ENCODE data around the gene PRDM16. TPM values are rescaled to one million over a fixed set of nuclear protein-coding genes. Genes with fewer than 3 reads are reported as not detected.

The PRDM16 gene
- total RNA-seq, 2 experiments from 2014 or later, result not detected

- Histone ChIP-seq H3K4me2 (ENCODE audit: low read length) (no peak overlapping the region), H3K4me1 (ENCODE audit: insufficient read depth, low read length, poor library complexity, severe bottlenecking) (no peaks in the 10 kb centered on the region), H4K20me1 (ENCODE audit: insufficient read depth, low read length) (no peaks in the 10 kb centered on the region), H3K4me3 (ENCODE audit: low read depth, low read length, poor library complexity, severe bottlenecking) (no peak overlapping the region), H2AFZ (ENCODE audit: low read length) (no peak overlapping the region), H3K79me2 (ENCODE audit: insufficient read depth, low read depth, low read length) (no peaks in the 10 kb centered on the region), H3K9me3 (ENCODE audit: low read length) (no peaks in the 10 kb centered on the region), H3K9me2 (ENCODE audit: insufficient read depth, low read length) (no peaks in the 10 kb centered on the region), H3K36me3 (ENCODE audit: insufficient read depth, low read length) (no peaks in the 10 kb centered on the region), H3K27ac (ENCODE audit: low read depth, low read length, poor library complexity, severe bottlenecking) (no peak overlapping the region)
- no TSS peak for BruUV-seq (replicated peaks)
- POLR2A ChIA-PET, result no interaction called here
- CTCF ChIA-PET (ENCODE audit: unreplicated experiment), result no interaction called here
- DNase-seq (ENCODE audit: low spot score), result no peak
- TF ChIP-seq, protein P1, sequence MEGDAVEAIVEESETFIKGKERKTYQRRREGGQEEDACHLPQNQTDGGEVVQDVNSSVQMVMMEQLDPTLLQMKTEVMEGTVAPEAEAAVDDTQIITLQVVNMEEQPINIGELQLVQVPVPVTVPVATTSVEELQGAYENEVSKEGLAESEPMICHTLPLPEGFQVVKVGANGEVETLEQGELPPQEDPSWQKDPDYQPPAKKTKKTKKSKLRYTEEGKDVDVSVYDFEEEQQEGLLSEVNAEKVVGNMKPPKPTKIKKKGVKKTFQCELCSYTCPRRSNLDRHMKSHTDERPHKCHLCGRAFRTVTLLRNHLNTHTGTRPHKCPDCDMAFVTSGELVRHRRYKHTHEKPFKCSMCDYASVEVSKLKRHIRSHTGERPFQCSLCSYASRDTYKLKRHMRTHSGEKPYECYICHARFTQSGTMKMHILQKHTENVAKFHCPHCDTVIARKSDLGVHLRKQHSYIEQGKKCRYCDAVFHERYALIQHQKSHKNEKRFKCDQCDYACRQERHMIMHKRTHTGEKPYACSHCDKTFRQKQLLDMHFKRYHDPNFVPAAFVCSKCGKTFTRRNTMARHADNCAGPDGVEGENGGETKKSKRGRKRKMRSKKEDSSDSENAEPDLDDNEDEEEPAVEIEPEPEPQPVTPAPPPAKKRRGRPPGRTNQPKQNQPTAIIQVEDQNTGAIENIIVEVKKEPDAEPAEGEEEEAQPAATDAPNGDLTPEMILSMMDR (conservative IDR thresholded peaks at IDR 0.05; ENCODE audit: low read length), result no peak
- no peak for TF ChIP-seq EZH2phosphoT487 (IDR thresholded peaks at IDR 0.05; ENCODE audit: borderline replicate concordance, low read depth, low read length)
- intact Hi-C loops (cut with micrococcal nuclease; ENCODE audit: unreplicated experiment), result no loop called here
Observed at GRCh38 chr1:3193811-3194210, 124.8 kb downstream of the PRDM16 start.

DNA sequence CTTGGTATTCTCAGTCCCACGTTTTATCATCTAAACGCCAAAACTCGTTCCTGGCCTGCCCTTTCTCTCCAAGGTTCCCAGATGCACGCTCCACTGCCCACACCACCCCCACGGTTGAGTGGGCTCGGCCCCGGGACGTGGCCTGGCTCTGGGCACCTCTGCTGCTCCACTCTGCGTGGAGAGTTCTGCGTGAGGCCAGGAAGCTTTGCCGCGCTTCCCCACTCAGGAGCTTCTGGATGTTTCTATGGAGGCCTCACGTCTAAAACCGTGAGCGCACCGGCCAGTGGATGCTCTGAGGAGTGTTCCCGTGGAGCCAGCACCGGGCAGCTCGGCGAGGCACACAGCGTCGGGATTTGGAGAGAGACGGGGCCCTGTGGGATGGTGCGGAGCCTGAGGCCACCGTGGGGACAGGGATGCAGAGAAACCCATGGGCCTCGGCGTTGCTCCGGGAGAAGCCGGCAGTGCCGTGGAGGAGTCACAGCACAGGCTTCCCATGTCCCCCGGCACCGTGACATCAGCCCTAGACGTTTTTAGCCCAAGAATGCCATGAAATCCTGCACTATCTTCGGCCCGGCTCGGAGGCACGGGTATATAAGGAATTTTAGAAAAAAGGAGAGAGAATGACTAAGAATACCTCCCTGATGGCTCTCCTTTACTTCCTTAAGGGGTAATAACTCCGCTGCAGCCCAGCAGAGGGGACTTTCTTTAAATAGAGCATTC is 125.9 kb downstream of the PRDM16 start:
- H3K4me1 ChIP-seq (ENCODE audit: insufficient read depth, low read length, poor library complexity, severe bottlenecking), result no peaks in the 10 kb centered on the region
- H3K4me3 ChIP-seq (ENCODE audit: low read depth, low read length, poor library complexity, severe bottlenecking), result no peak overlapping the region
- H3K27ac ChIP-seq (ENCODE audit: low read depth, low read length, poor library complexity, severe bottlenecking), result no peak overlapping the region
- no peaks in the 10 kb centered on the region for H3K9me2 ChIP-seq (ENCODE audit: insufficient read depth, low read length)
- CTCF ChIA-PET (ENCODE audit: unreplicated experiment), result no interaction called here
- intact Hi-C loops (cut with micrococcal nuclease; ENCODE audit: unreplicated experiment), result no loop called here
- H2AFZ ChIP-seq (ENCODE audit: low read length), result no peak overlapping the region
- H3K4me2 ChIP-seq (ENCODE audit: low read length), result no peak overlapping the region
- H3K79me2 ChIP-seq (ENCODE audit: insufficient read depth, low read depth, low read length), result no peaks in the 10 kb centered on the region
- H4K20me1 ChIP-seq (ENCODE audit: insufficient read depth, low read length), result no peaks in the 10 kb centered on the region
- POLR2A ChIA-PET, result no interaction called here
- BruUV-seq (replicated peaks), result no TSS peak
- DNase-seq (ENCODE audit: low spot score), result no peak
- no peaks in the 10 kb centered on the region for H3K36me3 ChIP-seq (ENCODE audit: insufficient read depth, low read length)
- TF ChIP-seq, protein P1 (conservative IDR thresholded peaks at IDR 0.05; ENCODE audit: low read length), result no peak
- TF ChIP-seq EZH2phosphoT487 (IDR thresholded peaks at IDR 0.05; ENCODE audit: borderline replicate concordance, low read depth, low read length), result no peak
- H3K9me3 ChIP-seq (ENCODE audit: low read length), result no peaks in the 10 kb centered on the region

GRCh38 chr1:3195480-3195815 is 126.4 kb downstream of the PRDM16 start:
- H3K9me3 ChIP-seq (ENCODE audit: low read length), result no peaks in the 10 kb centered on the region
- H3K79me2 ChIP-seq (ENCODE audit: insufficient read depth, low read depth, low read length), result no peaks in the 10 kb centered on the region
- intact Hi-C loops (cut with micrococcal nuclease; ENCODE audit: unreplicated experiment), result no loop called here
- H2AFZ ChIP-seq (ENCODE audit: low read length), result no peak overlapping the region
- no peaks in the 10 kb centered on the region for H3K36me3 ChIP-seq (ENCODE audit: insufficient read depth, low read length)
- POLR2A ChIA-PET, result no interaction called here
- H3K4me3 ChIP-seq (ENCODE audit: low read depth, low read length, poor library complexity, severe bottlenecking), result no peak overlapping the region
- no peak for DNase-seq (ENCODE audit: low spot score)
- H3K4me2 ChIP-seq (ENCODE audit: low read length), result no peak overlapping the region
- CTCF ChIA-PET (ENCODE audit: unreplicated experiment), result no interaction called here
- H3K27ac ChIP-seq (ENCODE audit: low read depth, low read length, poor library complexity, severe bottlenecking), result no peak overlapping the region
- no peaks in the 10 kb centered on the region for H3K9me2 ChIP-seq (ENCODE audit: insufficient read depth, low read length)
- no peaks in the 10 kb centered on the region for H4K20me1 ChIP-seq (ENCODE audit: insufficient read depth, low read length)
- BruUV-seq (replicated peaks), result no TSS peak
- H3K4me1 ChIP-seq (ENCODE audit: insufficient read depth, low read length, poor library complexity, severe bottlenecking), result no peaks in the 10 kb centered on the region
- TF ChIP-seq, protein P1 (conservative IDR thresholded peaks at IDR 0.05; ENCODE audit: low read length), result no peak
- no peak for TF ChIP-seq EZH2phosphoT487 (IDR thresholded peaks at IDR 0.05; ENCODE audit: borderline replicate concordance, low read depth, low read length)
